Measurements from ENCODE around the gene CCDC83.
"Not testable (repeated sequence)": the region's sequence is repeated elsewhere in the genome, so short reads cannot be mapped to it uniquely, and the experiment has no call there.

CCDC83 gene

DNA sequence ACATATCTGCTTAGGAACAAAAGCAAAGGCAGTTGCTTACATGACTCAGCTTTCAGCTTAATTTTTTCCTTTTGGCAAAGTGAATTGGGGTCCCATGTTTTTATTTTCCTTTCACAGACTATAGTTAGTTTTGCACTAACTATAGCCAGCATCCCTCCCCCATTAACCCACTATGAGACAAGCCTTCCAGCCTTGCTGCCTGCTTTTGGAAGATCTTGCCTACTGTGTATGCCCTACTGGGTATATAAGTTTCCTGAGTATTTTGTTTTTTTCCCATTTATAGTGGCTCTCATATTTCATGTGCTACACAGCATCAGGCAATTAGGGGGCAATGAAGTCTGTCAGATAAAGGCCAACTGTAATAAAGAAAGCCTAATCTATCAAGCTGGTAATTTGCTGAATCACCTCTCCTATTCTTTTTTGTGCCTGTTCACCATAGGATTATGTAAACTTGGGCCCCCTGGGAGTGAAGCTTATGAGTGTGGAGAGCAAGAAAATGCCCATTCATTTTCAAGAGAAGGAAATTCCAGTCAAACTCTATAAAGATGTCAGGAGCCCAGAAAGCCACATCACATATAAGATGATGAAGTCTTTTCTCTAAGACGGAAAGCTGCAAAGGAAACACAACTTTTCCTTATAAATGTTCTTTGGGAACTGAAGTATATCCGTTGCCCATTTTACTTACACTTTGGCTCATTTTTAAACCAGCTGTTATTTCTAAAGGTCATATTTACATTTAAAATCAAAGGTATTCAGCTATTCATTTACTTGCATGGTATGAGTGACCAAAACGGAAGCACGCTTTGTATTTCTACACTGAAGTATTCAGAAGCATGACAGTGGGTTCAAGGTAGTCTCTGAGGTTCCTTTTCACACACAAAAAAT lies 64.0 kb downstream of the CCDC83 start:
- TF ChIP-seq CTCF (IDR thresholded peaks at IDR 0.05; ENCODE audit: insufficient read depth, low read length, poor library complexity, severe bottlenecking): no peak
- Histone ChIP-seq H3K36me3 (ENCODE audit: control insufficient read depth, insufficient read depth, low read length) (no peaks in the 10 kb centered on the region), H3K4me3 (replicated peaks; ENCODE audit: low read depth, low read length) (no peak overlapping the region), H3K27me3 (replicated peaks; ENCODE audit: control insufficient read depth, insufficient read depth, low read length) (no peaks in the 10 kb centered on the region)
- no peak for DNase-seq (ENCODE audit: extremely low read depth, insufficient read length)

DNA sequence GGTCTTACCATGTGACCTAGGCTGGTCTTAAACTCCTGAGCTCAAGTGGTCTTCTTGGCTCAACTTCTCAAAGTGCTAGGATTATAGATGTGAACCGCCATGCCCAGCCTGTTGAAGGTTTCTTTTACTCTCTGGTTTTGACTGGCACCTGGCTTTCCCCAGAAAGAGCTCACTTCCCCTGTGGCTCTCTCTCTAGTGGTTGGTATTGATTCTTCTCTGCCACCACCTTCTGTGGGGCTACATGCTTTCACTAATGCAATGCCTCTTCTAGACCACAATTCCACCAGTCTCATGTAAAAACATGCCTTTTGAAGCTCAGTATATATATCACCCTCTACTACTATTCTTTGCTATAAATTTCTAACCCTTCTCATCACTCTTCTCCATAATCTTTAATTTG lies 67.2 kb downstream of the CCDC83 start:
- no peak for TF ChIP-seq CTCF (IDR thresholded peaks at IDR 0.05; ENCODE audit: insufficient read depth, low read length, poor library complexity, severe bottlenecking)
- no peak for DNase-seq (ENCODE audit: extremely low read depth, insufficient read length)
- Histone ChIP-seq H3K27me3 (replicated peaks; ENCODE audit: control insufficient read depth, insufficient read depth, low read length) (no peaks in the 10 kb centered on the region), H3K36me3 (ENCODE audit: control insufficient read depth, insufficient read depth, low read length) (no peaks in the 10 kb centered on the region), H3K4me3 (replicated peaks; ENCODE audit: low read depth, low read length) (no peak overlapping the region)

DNA sequence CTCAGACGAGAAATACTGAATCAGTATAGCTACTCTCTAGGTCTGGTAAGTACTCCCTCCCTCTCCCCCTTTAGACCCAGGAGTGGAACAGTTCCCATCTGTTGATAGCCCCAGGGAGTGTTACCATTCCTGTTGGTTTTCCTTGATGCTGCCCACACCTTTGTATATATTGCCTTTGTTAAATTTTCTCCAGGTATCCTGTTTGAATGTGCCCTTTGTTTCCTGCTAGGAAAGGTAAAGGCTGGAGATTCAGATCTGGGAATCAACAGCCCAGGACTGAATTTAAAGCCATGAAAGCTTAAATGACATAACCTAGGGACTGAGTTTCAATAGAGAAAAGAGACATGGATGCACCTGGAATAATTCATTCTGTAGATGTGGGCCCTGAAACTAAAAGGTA lies 68.3 kb downstream of the CCDC83 start:
- no peaks in the 10 kb centered on the region for H3K27me3 ChIP-seq (replicated peaks; ENCODE audit: control insufficient read depth, insufficient read depth, low read length)
- H3K4me3 ChIP-seq (replicated peaks; ENCODE audit: low read depth, low read length): no peak overlapping the region
- TF ChIP-seq CTCF (IDR thresholded peaks at IDR 0.05; ENCODE audit: insufficient read depth, low read length, poor library complexity, severe bottlenecking): no peak
- no peaks in the 10 kb centered on the region for H3K36me3 ChIP-seq (ENCODE audit: control insufficient read depth, insufficient read depth, low read length)
- no peak for DNase-seq (ENCODE audit: extremely low read depth, insufficient read length)

- not testable (repeated sequence) for H3K27me3 ChIP-seq (replicated peaks; ENCODE audit: control insufficient read depth, insufficient read depth, low read length); H3K4me3 ChIP-seq (replicated peaks; ENCODE audit: low read depth, low read length); DNase-seq (ENCODE audit: extremely low read depth, insufficient read length); H3K36me3 ChIP-seq (ENCODE audit: control insufficient read depth, insufficient read depth, low read length)
Measured at GRCh38 chr11:85926653-85927214, 71.6 kb downstream of the CCDC83 start.

- Histone ChIP-seq H3K27me3 (replicated peaks; ENCODE audit: control insufficient read depth, insufficient read depth, low read length) (no peaks in the 10 kb centered on the region), H3K4me3 (replicated peaks; ENCODE audit: low read depth, low read length) (no peak overlapping the region), H3K36me3 (ENCODE audit: control insufficient read depth, insufficient read depth, low read length) (no peaks in the 10 kb centered on the region)
- no peak for DNase-seq (ENCODE audit: extremely low read depth, insufficient read length)
- TF ChIP-seq CTCF (IDR thresholded peaks at IDR 0.05; ENCODE audit: insufficient read depth, low read length, poor library complexity, severe bottlenecking): no peak
Measured at GRCh38 chr11:85930879-85931366, 75.7 kb downstream of the CCDC83 start.

DNA sequence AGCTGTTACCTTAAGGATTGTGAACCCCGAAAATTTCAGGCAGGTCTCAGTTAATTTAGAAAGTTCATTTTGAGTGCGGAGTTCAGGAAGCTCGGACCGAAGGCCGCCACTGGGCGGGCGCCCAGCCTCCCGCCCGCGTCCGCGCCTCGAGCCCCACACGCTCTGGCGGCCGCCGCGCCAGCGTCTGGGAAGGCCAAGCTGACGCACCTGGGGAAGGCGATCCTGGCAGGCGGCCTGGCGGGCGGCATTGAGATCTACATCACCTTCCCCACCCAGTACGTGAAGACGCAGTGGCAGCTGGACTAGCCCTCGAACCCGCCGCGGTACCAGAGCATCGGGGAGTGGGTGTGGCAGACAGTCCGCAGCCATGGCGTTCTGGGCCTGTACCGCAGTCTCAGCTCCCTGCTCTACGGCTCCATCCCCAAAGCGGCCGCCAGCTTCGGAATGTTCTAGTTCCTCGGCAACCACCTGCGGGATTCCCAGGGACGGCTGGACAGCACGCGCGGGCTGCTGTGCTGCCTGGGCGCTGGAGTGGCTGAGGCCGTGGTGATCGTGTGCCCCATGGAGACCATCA lies 79.5 kb downstream of the CCDC83 start:
- Histone ChIP-seq H3K4me3 (replicated peaks; ENCODE audit: low read depth, low read length) (no peak overlapping the region), H3K27me3 (replicated peaks; ENCODE audit: control insufficient read depth, insufficient read depth, low read length) (no peaks in the 10 kb centered on the region), H3K36me3 (ENCODE audit: control insufficient read depth, insufficient read depth, low read length) (no peaks in the 10 kb centered on the region)
- no peak for TF ChIP-seq CTCF (IDR thresholded peaks at IDR 0.05; ENCODE audit: insufficient read depth, low read length, poor library complexity, severe bottlenecking)
- DNase-seq (ENCODE audit: extremely low read depth, insufficient read length): no peak
